HFFc6 (cell line): ENCODE results near the gene RNF26. TPM values are rescaled to one million over a fixed set of nuclear protein-coding genes. Genes with fewer than 3 reads are reported as not detected.
A peak's percentile ranks its signal among the peaks of the same experiment; 100 is the strongest.

Source experiments
- DNase-seq: peaks from one replicate; pipeline ENCODE4 v3.0.0-alpha.2; 2018
- H3K27ac Mint-ChIP-seq: 2 replicates; pipeline ENCODE4 v1.8.0; 2020; ENCODE audit warnings: mild to moderate bottlenecking, mixed read lengths
- H3K27me3 Mint-ChIP-seq: 2 replicates; pipeline ENCODE4 v1.8.0; 2021; ENCODE audit warnings: mild to moderate bottlenecking, moderate library complexity, mixed read lengths; ENCODE audit not compliant: insufficient read depth
- H3K36me3 Mint-ChIP-seq: 2 replicates; pipeline ENCODE4 v1.8.0; 2021; ENCODE audit warnings: low read depth, mixed read lengths
- H3K4me1 Mint-ChIP-seq: 2 replicates; pipeline ENCODE4 v1.8.0; 2020; ENCODE audit warnings: low read depth, mixed read lengths
- H3K4me3 Mint-ChIP-seq: 2 replicates; pipeline ENCODE4 v1.8.0; 2020; ENCODE audit warnings: mild to moderate bottlenecking, moderate library complexity, mixed read lengths
- H3K9me3 Mint-ChIP-seq: 2 replicates; pipeline ENCODE4 v1.8.0; 2020; ENCODE audit warnings: mild to moderate bottlenecking, mixed read lengths
- CTCF ChIP-seq: fragments of 200-600 bp; sonication (generic); IDR thresholded peaks from 2 replicates; pipeline ENCODE4 v1.5.0; 2021; ENCODE audit warnings: antibody characterized with exemption, mild to moderate bottlenecking
- total RNA-seq, 6 experiments: library from RNA; stranded (reverse); fragmentation: NEBNext Ultra II Directional; extraction: Animal tissue kit (Norgen Biotek cat#: 25700); gene quantifications; 2 replicates in 1 of 6; 3 replicates in 5 of 6; pipeline ENCODE4 v1.2.3, GENCODE V29; 2021

RNF26 gene
- total RNA-seq, 6 experiments from 2014 or later = 48.6 to 63.5 (median 52.7) TPM

- Mint-ChIP-seq H3K4me3 (no peak overlapping the region), H3K27ac (no peak overlapping the region), H3K9me3 (no peaks in the 10 kb centered on the region), H3K4me1 (peaks cover 24% of the 10 kb centered on the region), H3K27me3 (peaks cover 32% of the 10 kb centered on the region), H3K36me3 (no peaks in the 10 kb centered on the region)
- no peak for DNase-seq
- no peak for TF ChIP-seq CTCF
Measured at GRCh38 chr11:119344291-119345010, 10.1 kb downstream of the RNF26 start.

GRCh38 chr11:119345685-119346084 is 11.4 kb downstream of the RNF26 start:
- H3K36me3 Mint-ChIP-seq = no peaks in the 10 kb centered on the region
- TF ChIP-seq CTCF = no peak
- H3K4me1 Mint-ChIP-seq = peaks cover 22% of the 10 kb centered on the region
- no peak overlapping the region for H3K4me3 Mint-ChIP-seq
- DNase-seq = no peak
- no peak overlapping the region for H3K27ac Mint-ChIP-seq
- no peaks in the 10 kb centered on the region for H3K9me3 Mint-ChIP-seq
- H3K27me3 Mint-ChIP-seq = peaks cover 35% of the 10 kb centered on the region

- peaks cover 35% of the 10 kb centered on the region for H3K27me3 Mint-ChIP-seq
- DNase-seq = no peak
- H3K27ac Mint-ChIP-seq = no peak within 1 kb of the TSS
- no peak for TF ChIP-seq CTCF
- H3K9me3 Mint-ChIP-seq = no peaks in the 10 kb centered on the region
- H3K36me3 Mint-ChIP-seq = no peaks in the 10 kb centered on the region
- H3K4me3 Mint-ChIP-seq = no peak within 1 kb of the TSS
- H3K4me1 Mint-ChIP-seq = peaks cover 16% of the 10 kb centered on the region
Measured at GRCh38 chr11:119346605-119347004, 12.3 kb downstream of the RNF26 start, which contains the start of gene MFRP. Gene MFRP, minus strand, starts transcription at chr11:119346705. Its CDS starts 192 bp downstream, at chr11:119346513.

- Mint-ChIP-seq H3K4me3 (no peak overlapping the region), H3K27ac (no peak overlapping the region), H3K27me3 (peaks cover 34% of the 10 kb centered on the region), H3K4me1 (peaks cover 16% of the 10 kb centered on the region), H3K9me3 (no peaks in the 10 kb centered on the region), H3K36me3 (no peaks in the 10 kb centered on the region)
- no peak for TF ChIP-seq CTCF
- peak; percentile 32 for DNase-seq
Measured at GRCh38 chr11:119347242-119347641, 12.9 kb downstream of the RNF26 start.

GRCh38 chr11:119347940-119348605 is 13.7 kb downstream of the RNF26 start:
- Mint-ChIP-seq H3K27me3 (peaks cover 31% of the 10 kb centered on the region), H3K4me1 (peaks cover 16% of the 10 kb centered on the region), H3K9me3 (no peaks in the 10 kb centered on the region), H3K4me3 (no peak overlapping the region), H3K36me3 (no peaks in the 10 kb centered on the region), H3K27ac (no peak overlapping the region)
- no peak for DNase-seq
- no peak for TF ChIP-seq CTCF
